ENCODE results near the gene LINGO1. TPM values are rescaled to one million over a fixed set of nuclear protein-coding genes. Genes with fewer than 3 reads are reported as not detected.

LINGO1 gene
- total RNA-seq, 1 donor from 2014 or later, result 18.7 TPM

DNA sequence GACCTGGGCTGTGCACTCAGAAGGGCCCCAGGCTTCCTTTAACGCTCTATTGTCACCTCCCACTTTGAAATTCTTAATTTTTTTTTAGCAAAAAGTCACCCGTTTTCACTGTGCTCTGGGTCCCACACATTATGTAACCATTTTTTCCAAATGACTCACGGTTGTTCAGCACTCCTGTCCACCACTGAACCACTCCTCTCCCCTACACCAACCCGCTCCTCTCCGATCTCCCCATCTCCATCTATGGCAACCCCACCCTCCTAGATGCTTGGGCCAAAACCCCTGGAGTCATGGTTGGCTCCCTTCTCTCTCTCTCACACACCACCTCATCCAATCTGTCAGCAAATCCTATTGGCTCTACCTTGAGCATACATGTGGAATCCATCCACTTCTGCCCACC is 41.2 kb upstream of the LINGO1 start:
- no peaks in the 10 kb centered on the region for H3K4me1 Mint-ChIP-seq
- no peaks in the 10 kb centered on the region for H3K36me3 Mint-ChIP-seq
- TF ChIP-seq CTCF (IDR thresholded peaks at IDR 0.05; ENCODE audit: unreplicated experiment), result no peak
- H3K4me3 Mint-ChIP-seq, result no peak overlapping the region
- H3K9me3 Mint-ChIP-seq, result no peaks in the 10 kb centered on the region
- DNase-seq (ENCODE audit: low spot score in 2 of 2, unreplicated experiment in 2 of 2), result no peak
- H3K27me3 Mint-ChIP-seq (ENCODE audit: low read depth), result peaks cover 25% of the 10 kb centered on the region
- no peak overlapping the region for H3K27ac Mint-ChIP-seq

- Mint-ChIP-seq H3K27me3 (ENCODE audit: low read depth) (peaks cover 22% of the 10 kb centered on the region), H3K36me3 (no peaks in the 10 kb centered on the region), H3K4me1 (no peaks in the 10 kb centered on the region), H3K27ac (no peak overlapping the region), H3K4me3 (no peak overlapping the region), H3K9me3 (no peaks in the 10 kb centered on the region)
- no peak for DNase-seq (ENCODE audit: low spot score in 2 of 2, unreplicated experiment in 2 of 2)
- no peak for TF ChIP-seq CTCF (IDR thresholded peaks at IDR 0.05; ENCODE audit: unreplicated experiment)
Measured at GRCh38 chr15:77672135-77672534, 39.4 kb upstream of the LINGO1 start.

- Mint-ChIP-seq H3K27me3 (ENCODE audit: low read depth) (peaks cover 27% of the 10 kb centered on the region), H3K4me3 (no peak overlapping the region), H3K9me3 (no peaks in the 10 kb centered on the region), H3K27ac (no peak overlapping the region), H3K36me3 (no peaks in the 10 kb centered on the region), H3K4me1 (no peaks in the 10 kb centered on the region)
- no peak for DNase-seq (ENCODE audit: low spot score in 2 of 2, unreplicated experiment in 2 of 2)
- TF ChIP-seq CTCF (IDR thresholded peaks at IDR 0.05; ENCODE audit: unreplicated experiment), result no peak
Measured at GRCh38 chr15:77671362-77672056, 38.8 kb upstream of the LINGO1 start.

- no peaks in the 10 kb centered on the region for H3K36me3 Mint-ChIP-seq
- no peaks in the 10 kb centered on the region for H3K9me3 Mint-ChIP-seq
- no peak overlapping the region for H3K27ac Mint-ChIP-seq
- no peak for DNase-seq (ENCODE audit: low spot score in 2 of 2, unreplicated experiment in 2 of 2)
- no peak for TF ChIP-seq CTCF (IDR thresholded peaks at IDR 0.05; ENCODE audit: unreplicated experiment)
- H3K4me3 Mint-ChIP-seq, result no peak overlapping the region
- peaks cover 33% of the 10 kb centered on the region for H3K27me3 Mint-ChIP-seq (ENCODE audit: low read depth)
- H3K4me1 Mint-ChIP-seq, result no peaks in the 10 kb centered on the region
Measured at GRCh38 chr15:77670558-77671361, 38.0 kb upstream of the LINGO1 start.

DNA sequence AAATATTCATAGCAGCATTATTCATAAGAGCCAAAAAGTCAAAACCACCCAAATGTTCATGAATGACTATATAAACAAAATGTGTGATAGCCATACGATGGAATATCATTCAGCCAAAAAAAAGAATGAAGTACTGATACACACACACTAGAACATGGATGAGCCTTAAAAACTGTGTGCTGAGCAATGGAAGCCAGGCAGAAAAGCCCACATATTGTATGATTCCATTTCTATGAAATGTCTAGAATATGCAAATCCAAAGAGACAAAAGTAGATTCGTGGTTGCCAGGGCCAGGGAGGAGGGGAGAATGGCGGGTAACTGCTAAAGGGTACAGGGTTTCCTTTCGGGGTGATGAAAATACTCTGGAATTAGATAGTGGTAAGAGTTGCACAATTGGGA is 37.2 kb upstream of the LINGO1 start:
- DNase-seq (ENCODE audit: low spot score in 2 of 2, unreplicated experiment in 2 of 2), result no peak
- Mint-ChIP-seq H3K4me1 (no peaks in the 10 kb centered on the region), H3K36me3 (no peaks in the 10 kb centered on the region), H3K27me3 (ENCODE audit: low read depth) (peaks cover 32% of the 10 kb centered on the region), H3K9me3 (no peaks in the 10 kb centered on the region), H3K27ac (no peak overlapping the region), H3K4me3 (no peak overlapping the region)
- TF ChIP-seq CTCF (IDR thresholded peaks at IDR 0.05; ENCODE audit: unreplicated experiment), result no peak

Measured in mesothelial cell of epicardium (in vitro differentiated cells).